Suprapubic skin (tissue), 4 donors: Measurements from ENCODE around the gene RANBP6. TPM values are rescaled to one million over a fixed set of nuclear protein-coding genes. Genes with fewer than 3 reads are reported as not detected.

ENCODE experiments used
- DNase-seq, 2 donors: peaks; one replicate each; pipeline ENCODE4 v3.0.0-alpha.2; 2019; ENCODE audit warnings: low spot score in 2 of 2
- H3K27ac ChIP-seq: fragments of 200-600 bp; sonication (generic); one replicate; pipeline ENCODE4 v1.5.1; 2019
- H3K27me3 ChIP-seq: fragments of 200-600 bp; sonication (generic); one replicate; pipeline ENCODE4 v1.5.1; 2019
- H3K36me3 ChIP-seq: fragments of 200-600 bp; sonication (generic); one replicate; pipeline ENCODE4 v1.5.1; 2019
- H3K4me1 ChIP-seq: fragments of 200-600 bp; sonication (generic); one replicate; pipeline ENCODE4 v1.5.1; 2019
- H3K4me3 ChIP-seq: fragments of 200-600 bp; sonication (generic); one replicate; pipeline ENCODE4 v1.5.1; 2019; ENCODE audit warnings: mild to moderate bottlenecking
- H3K9me3 ChIP-seq: fragments of 200-600 bp; sonication (generic); one replicate; pipeline ENCODE4 v1.5.1; 2019
- EP300 ChIP-seq: sonication (generic); formaldehyde crosslinking; IDR thresholded peaks from one replicate; pipeline ENCODE4 v1.6.1; 2017; ENCODE audit warnings: antibody characterized with exemption
- POLR2A ChIP-seq, 2 donors: fragments of 450-650 bp; IDR thresholded peaks; one replicate each; pipeline ENCODE4 v1.6.1; 2017; ENCODE audit warnings: antibody characterized with exemption in 2 of 2, mild to moderate bottlenecking in 2 of 2, moderate library complexity in 2 of 2
- POLR2AphosphoS5 ChIP-seq, 3 donors: sonication (generic); formaldehyde crosslinking; IDR thresholded peaks; one replicate each; pipeline ENCODE4 v1.6.1; 2017; ENCODE audit warnings: antibody characterized with exemption in 3 of 3
- WGBS: methylation state at CpG from one replicate; pipeline ENCODE4 v1.1.5; 2018; 5-methylcytosine and 5-hydroxymethylcytosine counted together
- total RNA-seq, 4 donors: library from RNA; depleted of rRNA; stranded (reverse); fragments of >200 nt; gene quantifications; one replicate each; pipeline ENCODE4 v1.1.0, GENCODE V29; 2016
- TF ChIP-seq, protein P1 (sequence below), 2 donors: fragments of 200-600 bp in 1 of 2; fragments of 450-650 bp in 1 of 2; sonication (generic) in 1 of 2; IDR thresholded peaks; one replicate each; pipeline ENCODE4 v1.5.1; 2016 to 2019; ENCODE audit warnings: antibody characterized with exemption in 2 of 2, mild to moderate bottlenecking in 1 of 2, moderate library complexity in 1 of 2

RANBP6 gene
- total RNA-seq, 4 donors from 2014 or later = 11.7 to 33.9 (median 16.9) TPM

DNA sequence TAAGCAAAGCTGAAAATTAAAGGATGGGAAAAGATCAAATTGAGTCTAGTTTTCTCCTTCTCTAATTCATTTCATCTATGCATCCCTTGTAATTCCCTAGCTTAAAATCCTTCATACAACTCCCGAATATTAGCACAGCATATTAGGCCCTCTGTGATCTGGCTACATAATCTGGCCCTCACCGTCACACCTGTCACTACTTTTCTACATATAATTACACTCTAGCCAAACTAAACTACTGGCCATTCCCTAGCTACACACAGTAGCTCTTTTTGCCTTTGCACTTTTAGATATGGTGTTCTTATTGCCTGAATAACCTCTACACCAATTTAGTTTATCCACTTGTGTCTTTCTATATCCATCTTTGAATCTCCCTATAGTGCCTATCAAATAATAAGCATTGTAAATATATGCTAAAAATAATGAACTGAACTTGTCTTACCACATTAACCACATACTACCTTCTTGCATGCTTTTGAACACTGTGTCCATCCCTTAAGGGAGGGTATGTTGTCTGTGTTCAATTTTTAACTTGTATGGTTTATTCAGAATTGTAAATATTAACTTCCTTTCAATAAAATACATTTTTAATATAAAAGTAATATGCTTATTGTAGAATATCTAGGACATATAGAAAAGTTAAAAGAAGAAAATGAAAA is 15.9 kb downstream of the RANBP6 start:
- Histone ChIP-seq H3K9me3 (no peaks in the 10 kb centered on the region), H3K4me1 (peaks cover 24% of the 10 kb centered on the region), H3K4me3 (no peak overlapping the region), H3K27ac (no peak overlapping the region), H3K27me3 (no peaks in the 10 kb centered on the region), H3K36me3 (no peaks in the 10 kb centered on the region)
- 83% methylated on average over 2 of the region's 2 CpGs for WGBS
- DNase-seq = no peak
- TF ChIP-seq EP300 = no peak
- TF ChIP-seq, protein P1, sequence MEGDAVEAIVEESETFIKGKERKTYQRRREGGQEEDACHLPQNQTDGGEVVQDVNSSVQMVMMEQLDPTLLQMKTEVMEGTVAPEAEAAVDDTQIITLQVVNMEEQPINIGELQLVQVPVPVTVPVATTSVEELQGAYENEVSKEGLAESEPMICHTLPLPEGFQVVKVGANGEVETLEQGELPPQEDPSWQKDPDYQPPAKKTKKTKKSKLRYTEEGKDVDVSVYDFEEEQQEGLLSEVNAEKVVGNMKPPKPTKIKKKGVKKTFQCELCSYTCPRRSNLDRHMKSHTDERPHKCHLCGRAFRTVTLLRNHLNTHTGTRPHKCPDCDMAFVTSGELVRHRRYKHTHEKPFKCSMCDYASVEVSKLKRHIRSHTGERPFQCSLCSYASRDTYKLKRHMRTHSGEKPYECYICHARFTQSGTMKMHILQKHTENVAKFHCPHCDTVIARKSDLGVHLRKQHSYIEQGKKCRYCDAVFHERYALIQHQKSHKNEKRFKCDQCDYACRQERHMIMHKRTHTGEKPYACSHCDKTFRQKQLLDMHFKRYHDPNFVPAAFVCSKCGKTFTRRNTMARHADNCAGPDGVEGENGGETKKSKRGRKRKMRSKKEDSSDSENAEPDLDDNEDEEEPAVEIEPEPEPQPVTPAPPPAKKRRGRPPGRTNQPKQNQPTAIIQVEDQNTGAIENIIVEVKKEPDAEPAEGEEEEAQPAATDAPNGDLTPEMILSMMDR (IDR thresholded peaks at IDR 0.05) = no peak
- no peak for TF ChIP-seq POLR2AphosphoS5 (IDR thresholded peaks at IDR 0.05)
- no peak for TF ChIP-seq POLR2A (IDR thresholded peaks at IDR 0.05)

DNA sequence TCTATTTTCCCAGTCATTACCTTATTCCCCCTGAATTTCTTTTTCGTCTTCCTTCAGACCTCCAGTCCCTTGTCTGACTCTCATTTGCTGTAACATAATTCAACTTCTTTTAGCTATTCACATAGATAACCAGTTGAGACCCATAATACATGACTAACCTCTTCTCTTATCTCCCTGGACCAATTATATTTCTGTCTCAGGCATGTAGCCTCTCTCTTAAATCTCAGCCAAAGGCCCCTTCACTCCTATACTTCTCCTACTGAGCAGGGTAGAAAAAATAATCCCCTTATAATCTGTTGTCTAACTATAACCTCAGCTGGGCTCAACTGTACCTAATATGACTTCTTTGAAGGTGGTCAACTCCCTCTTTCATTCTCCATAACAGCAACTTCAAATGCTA is 20.9 kb downstream of the RANBP6 start:
- Histone ChIP-seq H3K27ac (no peak overlapping the region), H3K36me3 (no peaks in the 10 kb centered on the region), H3K9me3 (no peaks in the 10 kb centered on the region), H3K4me1 (peaks cover 12% of the 10 kb centered on the region), H3K4me3 (no peak overlapping the region), H3K27me3 (no peaks in the 10 kb centered on the region)
- TF ChIP-seq EP300 (no peak), POLR2AphosphoS5 (IDR thresholded peaks at IDR 0.05) (no peak), POLR2A (IDR thresholded peaks at IDR 0.05) (no peak)
- TF ChIP-seq, protein P1 (IDR thresholded peaks at IDR 0.05) = no peak
- 89% methylated on average over 1 of the region's 1 CpG for WGBS
- DNase-seq = no peak

- no peaks in the 10 kb centered on the region for H3K9me3 ChIP-seq
- WGBS = 97% methylated on average over 5 of the region's 5 CpGs
- H3K4me1 ChIP-seq = no peaks in the 10 kb centered on the region
- no peak overlapping the region for H3K4me3 ChIP-seq
- H3K27ac ChIP-seq = no peak overlapping the region
- H3K36me3 ChIP-seq = peaks cover 25% of the 10 kb centered on the region
- no peak for DNase-seq
- TF ChIP-seq, protein P1 (IDR thresholded peaks at IDR 0.05) = no peak
- TF ChIP-seq POLR2A (IDR thresholded peaks at IDR 0.05) (no peak), EP300 (no peak), POLR2AphosphoS5 (IDR thresholded peaks at IDR 0.05) (no peak)
- H3K27me3 ChIP-seq = no peaks in the 10 kb centered on the region
Observed at GRCh38 chr9:5988265-5988664, 27.2 kb downstream of the RANBP6 start.

DNA sequence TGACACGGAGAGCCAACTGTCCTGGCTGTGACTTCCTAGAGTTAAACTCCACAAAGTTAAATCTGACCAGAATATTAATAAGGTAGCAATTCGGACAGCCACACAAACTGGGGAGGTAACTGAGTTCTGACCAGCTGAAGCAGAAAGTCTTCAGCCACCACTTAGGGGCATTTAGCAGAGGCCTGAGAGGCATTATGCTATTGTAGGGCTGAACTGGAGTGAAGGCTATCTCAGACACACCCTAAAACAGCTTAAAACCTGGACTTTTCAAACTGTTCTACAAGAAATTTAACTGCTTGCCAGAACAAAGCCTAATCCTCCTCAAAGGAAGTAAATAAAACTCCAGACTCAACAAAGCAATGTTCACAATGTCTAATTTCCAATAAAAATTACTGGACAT is 32.4 kb downstream of the RANBP6 start:
- Histone ChIP-seq H3K9me3 (no peaks in the 10 kb centered on the region), H3K4me3 (no peak overlapping the region), H3K4me1 (no peaks in the 10 kb centered on the region), H3K27ac (no peak overlapping the region), H3K27me3 (no peaks in the 10 kb centered on the region), H3K36me3 (peaks cover 33% of the 10 kb centered on the region)
- DNase-seq = no peak
- TF ChIP-seq, protein P1 (IDR thresholded peaks at IDR 0.05) = no peak
- TF ChIP-seq POLR2AphosphoS5 (IDR thresholded peaks at IDR 0.05) = no peak
- TF ChIP-seq EP300 = no peak
- no peak for TF ChIP-seq POLR2A (IDR thresholded peaks at IDR 0.05)
- 98% methylated on average over 2 of the region's 2 CpGs for WGBS

DNA sequence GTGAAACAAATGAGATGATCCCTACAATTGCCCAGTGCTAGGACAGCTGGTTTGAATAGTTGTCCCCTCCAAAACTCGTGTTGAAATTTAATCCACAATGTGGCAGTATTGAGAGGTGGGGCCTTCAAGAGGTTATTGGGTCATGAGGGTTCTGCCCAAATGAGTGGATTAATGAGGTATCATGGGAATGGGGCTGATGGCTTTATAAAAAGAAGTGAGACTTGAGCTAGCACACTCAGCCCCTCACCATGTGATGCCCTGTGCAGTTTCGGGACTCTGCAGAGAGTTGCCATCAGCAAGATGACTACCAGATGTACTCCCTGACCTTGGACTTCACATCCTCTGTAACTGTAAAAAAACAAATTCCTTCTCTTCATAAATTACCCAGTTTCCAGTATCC is 33.1 kb downstream of the RANBP6 start:
- WGBS = 68% methylated on average over 2 of the region's 2 CpGs

More for the DNA sequence above, 33.1 kb downstream of the RANBP6 start:
- H3K9me3 ChIP-seq = no peaks in the 10 kb centered on the region
- no peak overlapping the region for H3K27ac ChIP-seq
- no peaks in the 10 kb centered on the region for H3K4me1 ChIP-seq
- H3K27me3 ChIP-seq = no peaks in the 10 kb centered on the region
- no peak for DNase-seq
- H3K36me3 ChIP-seq = peaks cover 28% of the 10 kb centered on the region
- TF ChIP-seq POLR2A (IDR thresholded peaks at IDR 0.05) = no peak
- no peak for TF ChIP-seq EP300
- TF ChIP-seq POLR2AphosphoS5 (IDR thresholded peaks at IDR 0.05) = no peak
- TF ChIP-seq, protein P1 (IDR thresholded peaks at IDR 0.05) = no peak
- H3K4me3 ChIP-seq = no peak overlapping the region
